GM21381 (cell line): ENCODE data around the gene PRDM15.

Source experiments
- ATAC-seq: cut with Tn5 transposase; IDR thresholded peaks from one replicate; pipeline ENCODE4 v1.9.1; 2021; ENCODE audit warnings: mild to moderate bottlenecking, moderate library complexity; ENCODE audit not compliant: unreplicated experiment

The PRDM15 gene

GRCh38 chr21:41888749-41889376 lies 9.7 kb upstream of the PRDM15 start:
- no peak for ATAC-seq

GRCh38 chr21:41887667-41888066 lies 8.5 kb upstream of the PRDM15 start:
- no peak for ATAC-seq

DNA sequence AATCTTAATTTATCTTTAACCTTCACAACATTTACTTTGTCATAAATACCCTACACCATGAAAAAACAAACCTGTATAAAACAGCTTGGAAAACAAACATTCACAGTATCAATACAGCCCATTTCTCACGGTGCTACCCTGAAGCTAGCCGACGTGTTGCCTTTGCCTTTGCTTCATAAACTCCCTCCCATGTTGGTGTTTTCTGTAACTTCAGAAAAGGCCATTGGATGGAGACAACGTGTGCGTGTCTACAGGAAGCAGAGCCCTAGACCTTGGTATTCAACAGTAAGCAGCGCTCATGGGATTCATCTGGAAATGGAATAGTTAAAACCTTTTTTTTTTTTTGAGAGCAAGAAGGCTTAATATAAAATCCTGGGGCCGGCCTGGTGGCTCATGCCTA lies 7.2 kb upstream of the PRDM15 start:
- ATAC-seq: no peak

GRCh38 chr21:41885341-41886024 lies 6.3 kb upstream of the PRDM15 start:
- ATAC-seq: no peak

GRCh38 chr21:41884501-41885030 lies 5.4 kb upstream of the PRDM15 start:
- ATAC-seq: no peak

GRCh38 chr21:41883582-41883981 lies 4.4 kb upstream of the PRDM15 start:
- ATAC-seq: no peak

DNA sequence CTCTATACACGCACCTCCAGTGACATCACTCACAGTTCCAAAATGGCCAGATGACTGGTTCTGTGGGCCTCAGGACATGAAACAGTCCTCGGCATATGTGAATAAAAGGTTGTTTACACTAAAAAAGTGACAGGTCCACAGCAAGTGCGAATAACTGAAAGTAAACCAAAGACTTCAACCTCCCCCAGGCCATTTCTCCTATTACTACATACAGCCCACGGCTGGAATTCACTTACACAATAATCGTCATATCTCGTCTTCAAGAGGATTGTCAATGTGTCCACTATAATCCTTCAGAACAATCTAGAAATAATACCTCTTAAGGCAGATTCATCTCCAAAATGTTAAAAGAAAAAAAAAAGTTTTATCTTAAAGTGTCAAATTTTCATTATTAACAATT lies 1.9 kb upstream of the PRDM15 start:
- no peak for ATAC-seq

DNA sequence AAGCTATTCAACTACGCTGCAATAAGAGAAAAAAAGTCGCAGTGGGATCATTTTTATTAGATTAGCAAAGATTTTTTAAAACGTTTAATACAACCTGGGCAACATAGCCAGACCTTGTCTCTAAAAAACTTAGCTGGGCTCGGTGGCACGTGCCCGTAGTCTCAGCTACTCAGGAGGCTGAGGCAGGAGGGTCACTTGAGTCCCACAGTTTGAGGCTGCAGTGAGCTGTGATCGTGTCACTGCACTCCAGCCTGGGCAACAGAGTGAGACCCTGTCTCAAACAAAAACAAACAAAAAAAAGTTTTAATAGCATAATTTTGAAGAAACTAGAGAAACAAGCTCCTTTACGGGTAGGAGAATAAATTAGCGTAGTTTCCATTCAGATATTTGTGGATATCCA lies 1.0 kb upstream of the PRDM15 start:
- ATAC-seq: no peak

- ATAC-seq: peak; percentile 41
Observed at GRCh38 chr21:41878831-41879189, 334 bp downstream of the PRDM15 start.

- ATAC-seq: peak; percentile 27
Observed at GRCh38 chr21:41877901-41878830, 978 bp downstream of the PRDM15 start.

DNA sequence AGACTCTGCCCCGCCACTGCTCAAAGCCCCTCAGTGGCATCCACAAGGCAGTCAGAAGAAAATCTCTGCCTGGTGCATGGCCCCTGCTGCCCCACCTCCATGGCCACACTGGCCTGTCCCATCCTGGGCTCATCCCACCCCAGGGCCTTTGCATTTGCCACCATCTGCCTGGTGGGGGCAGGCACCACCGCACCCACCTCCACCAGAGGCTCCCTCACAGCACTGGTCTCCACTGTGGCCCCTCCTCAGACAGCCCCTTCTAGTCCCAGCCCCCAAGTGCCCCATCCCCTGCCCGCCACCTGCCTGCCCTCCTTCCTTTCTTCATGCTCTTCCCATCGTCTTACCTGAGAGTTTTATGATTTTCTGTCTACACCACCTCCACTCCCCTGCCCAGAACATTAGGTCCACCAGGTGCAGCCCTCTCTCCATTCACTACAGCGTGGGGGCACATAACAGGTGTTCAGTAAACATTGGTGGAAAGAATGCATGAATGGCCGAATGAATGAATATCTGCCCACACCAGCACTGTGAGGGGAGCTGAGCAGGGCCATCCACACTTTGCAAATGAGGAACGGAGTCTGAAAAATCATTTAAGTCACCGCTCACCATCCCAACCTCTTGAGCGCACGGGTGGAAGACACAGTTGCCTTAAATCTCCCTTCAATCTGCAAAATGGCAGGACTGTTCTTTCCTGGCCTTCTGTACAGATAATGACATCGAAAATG lies 2.1 kb downstream of the PRDM15 start:
- no peak for ATAC-seq

DNA sequence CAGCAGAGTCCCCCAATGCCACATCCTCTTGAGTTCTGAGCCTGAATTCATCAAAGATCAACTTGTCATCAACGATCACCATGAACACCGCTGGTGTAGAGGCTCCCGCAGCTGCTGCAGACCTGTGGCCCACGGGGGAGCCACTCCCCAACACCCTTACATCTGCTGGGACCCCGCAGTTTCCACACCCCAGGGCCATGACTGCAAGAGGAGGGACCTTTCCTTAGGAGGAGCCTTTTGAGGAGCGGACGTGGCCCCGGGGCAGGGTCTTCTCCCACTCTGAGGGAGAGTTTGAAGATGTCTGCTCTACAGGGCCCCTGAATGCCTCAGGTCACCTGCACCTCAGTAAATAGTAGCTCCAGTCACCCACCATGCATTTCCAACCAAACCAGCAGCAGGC lies 2.7 kb downstream of the PRDM15 start:
- ATAC-seq: no peak

DNA sequence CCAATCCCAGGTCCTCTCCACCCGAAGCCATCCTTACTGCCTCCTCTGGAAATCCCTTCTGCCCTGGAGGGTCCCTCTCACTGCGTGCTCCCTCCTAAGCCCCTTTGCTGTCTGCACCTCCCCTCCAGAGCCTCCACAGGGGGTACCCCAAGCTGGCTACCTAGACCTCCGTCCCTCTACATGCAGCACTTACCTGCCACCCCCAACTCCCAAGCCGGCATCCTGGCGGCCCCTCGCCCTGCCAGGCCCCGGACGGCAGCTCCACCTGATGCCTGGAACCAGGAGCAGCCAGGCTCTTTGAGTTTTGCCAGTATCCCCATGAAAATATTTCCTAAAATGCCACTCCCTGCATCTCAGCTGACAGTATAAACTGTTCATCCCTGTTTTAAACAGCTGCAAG lies 4.1 kb downstream of the PRDM15 start:
- no peak for ATAC-seq

DNA sequence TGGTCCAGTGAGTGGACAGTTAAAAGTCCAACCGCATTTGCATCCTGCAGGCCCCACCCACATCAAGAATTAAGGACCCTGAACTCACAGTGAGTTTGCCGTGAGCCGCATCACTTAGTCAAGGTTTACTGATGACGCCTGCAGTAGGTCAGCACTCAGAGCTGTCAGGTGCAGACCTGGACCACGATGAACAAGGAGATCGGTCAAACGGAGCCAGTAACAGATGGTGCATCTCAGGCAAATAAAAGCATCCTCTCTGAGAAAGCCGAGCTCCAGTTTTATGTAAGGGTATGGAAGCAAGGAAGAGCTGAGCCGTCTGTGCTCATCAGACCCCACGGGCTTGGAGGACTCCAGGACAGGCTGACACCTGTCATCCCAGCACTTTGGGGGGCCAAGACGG lies 4.5 kb downstream of the PRDM15 start:
- ATAC-seq: no peak

- no peak for ATAC-seq
Observed at GRCh38 chr21:41873426-41873825, 5.7 kb downstream of the PRDM15 start.

- ATAC-seq: no peak
Observed at GRCh38 chr21:41873005-41873404, 6.1 kb downstream of the PRDM15 start.

DNA sequence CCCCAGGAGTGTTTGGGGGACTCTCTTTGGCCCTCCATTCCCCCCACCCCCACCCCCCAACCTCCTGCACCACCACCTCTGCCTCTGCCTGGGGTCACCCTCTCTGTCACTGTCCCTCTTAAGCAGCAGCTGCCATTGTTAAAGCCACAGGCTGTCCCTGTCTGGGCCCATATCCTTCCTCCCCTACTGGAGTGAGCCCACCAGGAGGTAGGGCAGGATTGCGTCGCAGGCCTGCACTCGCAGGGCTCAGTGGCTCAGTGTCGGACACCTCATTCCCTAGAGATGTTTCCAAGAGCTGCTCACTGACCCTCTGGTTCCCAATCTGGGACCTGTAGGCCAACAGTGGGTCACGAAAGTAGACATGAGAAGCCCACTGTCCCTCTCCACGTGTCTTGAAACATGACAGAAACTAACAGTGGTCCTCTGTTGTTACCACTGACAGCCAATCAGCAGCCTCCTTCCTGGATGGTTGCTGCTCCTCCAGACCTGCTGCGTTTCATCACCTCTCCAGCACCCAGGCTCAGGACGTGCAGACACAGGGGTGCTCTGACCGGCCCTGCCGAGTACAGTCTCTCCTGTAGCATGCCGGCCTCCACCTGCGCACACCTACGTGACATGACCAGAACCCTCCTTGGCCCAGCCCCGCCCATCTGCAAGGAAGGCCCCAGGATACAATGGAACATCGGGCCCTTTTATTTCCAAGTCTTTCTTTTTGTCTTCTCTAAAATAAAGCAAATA lies 7.7 kb downstream of the PRDM15 start:
- no peak for ATAC-seq

DNA sequence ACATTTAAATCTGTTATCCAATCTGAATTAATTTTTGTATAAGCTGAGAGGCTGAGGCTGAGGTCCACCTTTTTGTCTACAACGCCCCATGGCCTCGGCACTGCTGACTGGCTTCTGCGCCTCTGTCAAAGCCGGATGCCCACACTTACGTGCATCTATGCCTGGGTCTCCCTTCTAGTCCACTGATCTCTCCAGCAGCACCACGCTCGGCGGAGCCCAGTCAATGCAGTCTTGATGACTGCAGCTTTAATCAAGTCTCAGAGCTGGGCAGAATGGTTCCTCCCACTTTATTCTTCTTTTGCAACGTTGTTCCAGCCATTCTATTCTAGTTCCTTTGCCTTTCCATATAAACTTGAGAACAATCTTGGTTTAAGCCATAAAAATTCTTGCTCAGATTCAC lies 9.4 kb downstream of the PRDM15 start:
- ATAC-seq: no peak

DNA sequence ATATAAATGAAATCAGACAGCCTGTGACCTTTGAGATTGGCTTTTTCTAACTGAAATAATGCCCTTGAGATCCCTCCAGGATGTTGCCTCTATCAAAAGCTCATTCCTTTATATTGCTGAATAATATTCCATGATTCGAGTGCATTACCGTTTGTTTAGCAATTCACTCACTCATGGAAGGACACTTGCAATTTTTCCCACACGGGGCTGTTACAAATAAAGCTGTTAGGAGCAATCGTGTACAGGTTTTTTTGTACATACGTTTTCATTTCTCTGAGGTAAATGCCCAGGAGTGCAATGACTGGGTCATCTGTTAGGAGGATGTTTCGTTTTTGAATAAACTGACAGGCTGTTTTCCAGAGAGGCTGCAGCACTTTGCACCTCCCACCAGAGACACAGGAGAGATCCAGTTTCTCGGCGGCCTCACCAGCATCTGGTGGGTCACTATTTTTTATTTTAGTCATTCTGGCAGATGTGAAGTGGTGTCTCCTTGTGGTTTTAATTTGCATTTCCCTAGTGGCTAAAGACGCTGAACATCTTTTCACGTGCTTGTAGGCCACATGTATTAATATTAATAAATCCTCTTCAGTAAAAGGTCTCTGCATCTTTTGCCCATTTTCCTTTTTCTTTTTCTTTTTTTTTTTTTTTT lies 11.0 kb downstream of the PRDM15 start:
- peak; percentile 47 for ATAC-seq

- ATAC-seq: no peak
Observed at GRCh38 chr21:41867313-41867712, 11.8 kb downstream of the PRDM15 start.
